T-helper 17 cell (primary cell): Measurements from ENCODE around the gene ANAPC2. TPM values are rescaled to one million over a fixed set of nuclear protein-coding genes. Genes with fewer than 3 reads are reported as not detected.

Experiments used
- ATAC-seq: fragments of 150-1000 bp; cut with Tn5 transposase; 2 replicates; pipeline ENCODE4 v1.10.0; 2021; ENCODE audit warnings: mild to moderate bottlenecking, moderate library complexity
- DNase-seq, 3 donors: peaks; one replicate each; pipeline versions ENCODE4 v3.0.0 to v3.0.0-alpha.2; 2020 to 2021
- H3K9me3 ChIP-seq: one replicate; pipeline ENCODE4 v1.7.0; 2013; ENCODE audit warnings: low read length, mild to moderate bottlenecking; ENCODE audit not compliant: control insufficient read depth, poor library complexity, severe bottlenecking
- H3K27ac Mint-ChIP-seq: one replicate; pipeline ENCODE4 v1.8.0; 2022; ENCODE audit warnings: mild to moderate bottlenecking, moderate library complexity, mixed read lengths
- H3K27me3 Mint-ChIP-seq: one replicate; pipeline ENCODE4 v1.8.0; 2022; ENCODE audit warnings: mixed read lengths
- H3K36me3 Mint-ChIP-seq: one replicate; pipeline ENCODE4 v1.8.0; 2022; ENCODE audit warnings: low read depth, mixed read lengths
- H3K4me1 Mint-ChIP-seq: one replicate; pipeline ENCODE4 v1.8.0; 2022; ENCODE audit warnings: mild to moderate bottlenecking, mixed read lengths
- H3K4me3 Mint-ChIP-seq: one replicate; pipeline ENCODE4 v1.8.0; 2022; ENCODE audit warnings: mild to moderate bottlenecking, moderate library complexity, mixed read lengths
- total RNA-seq, 4 donors: library from RNA in 2 of 4; stranded (reverse) in 2 of 4; gene quantifications; one replicate each; pipeline ENCODE4 v1.2.3 and lab custom pipeline; 2022 to 2026

Gene ANAPC2
- total RNA-seq, 2 donors from 2014 or later: 114 to 116 TPM

- Mint-ChIP-seq H3K4me3 (no peak within 1 kb of the TSS), H3K27me3 (peaks cover 15% of the 10 kb centered on the region)
- no peak for ATAC-seq
Measured at GRCh38 chr9:137230705-137231371, 42.5 kb upstream of the ANAPC2 start, which contains the start of gene SLC34A3. Gene SLC34A3, plus strand, starts transcription at chr9:137230901. Its CDS starts 802 bp downstream, at chr9:137231703.

DNA sequence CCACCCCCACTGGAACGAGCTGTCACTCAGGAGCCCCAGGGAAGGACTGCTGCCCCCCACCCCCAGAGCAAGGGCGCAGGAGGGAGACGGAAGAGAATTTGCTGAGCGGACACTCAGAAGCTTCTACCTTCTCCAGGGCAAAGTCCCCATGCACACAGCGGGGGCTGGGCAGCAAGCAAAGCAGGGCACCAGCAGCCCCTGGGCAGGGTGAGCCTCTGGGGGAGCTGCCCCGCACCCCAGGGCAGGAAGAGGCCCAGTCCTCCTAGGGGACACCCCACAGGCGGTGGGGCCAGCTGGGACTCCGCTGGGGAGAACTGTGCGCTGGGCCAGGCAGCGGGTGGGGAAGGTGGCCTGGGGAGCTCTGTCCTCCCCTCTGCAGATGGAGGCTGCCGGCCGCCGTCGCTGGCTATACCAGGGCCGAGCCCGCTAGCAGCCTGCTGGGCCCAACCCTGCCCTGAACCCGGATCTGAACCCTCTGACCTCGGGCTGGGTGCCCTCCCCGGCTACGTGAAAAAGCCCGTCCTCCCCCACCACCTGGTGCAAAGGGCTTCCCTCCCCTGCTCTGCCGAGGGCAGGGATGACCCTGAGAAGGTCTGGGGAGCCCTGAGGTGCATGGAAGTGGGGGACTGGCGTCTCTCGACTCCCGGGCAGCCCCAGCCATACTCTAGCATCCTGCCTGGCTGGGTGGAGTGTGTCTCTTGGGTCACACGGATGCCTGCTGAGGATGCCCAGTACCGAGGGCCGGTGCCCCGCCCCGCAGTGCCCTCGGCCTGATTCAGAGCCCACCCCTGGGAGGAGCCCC, 41.7 kb upstream of the ANAPC2 start:
- Mint-ChIP-seq H3K36me3 (peaks cover 2% of the 10 kb centered on the region), H3K4me3 (no peak overlapping the region), H3K27me3 (peaks cover 12% of the 10 kb centered on the region), H3K27ac (no peak overlapping the region), H3K4me1 (peaks cover 4% of the 10 kb centered on the region)
- ATAC-seq (no peak), DNase-seq (no peak)
- no peaks in the 10 kb centered on the region for H3K9me3 ChIP-seq

More at GRCh38 chr9:137230705-137231371, 42.5 kb upstream of the ANAPC2 start, which contains the start of gene SLC34A3:
- H3K4me1 Mint-ChIP-seq: peaks cover 4% of the 10 kb centered on the region
- no peak for DNase-seq
- H3K36me3 Mint-ChIP-seq: peaks cover 2% of the 10 kb centered on the region
- no peaks in the 10 kb centered on the region for H3K9me3 ChIP-seq
- H3K27ac Mint-ChIP-seq: no peak within 1 kb of the TSS

DNA sequence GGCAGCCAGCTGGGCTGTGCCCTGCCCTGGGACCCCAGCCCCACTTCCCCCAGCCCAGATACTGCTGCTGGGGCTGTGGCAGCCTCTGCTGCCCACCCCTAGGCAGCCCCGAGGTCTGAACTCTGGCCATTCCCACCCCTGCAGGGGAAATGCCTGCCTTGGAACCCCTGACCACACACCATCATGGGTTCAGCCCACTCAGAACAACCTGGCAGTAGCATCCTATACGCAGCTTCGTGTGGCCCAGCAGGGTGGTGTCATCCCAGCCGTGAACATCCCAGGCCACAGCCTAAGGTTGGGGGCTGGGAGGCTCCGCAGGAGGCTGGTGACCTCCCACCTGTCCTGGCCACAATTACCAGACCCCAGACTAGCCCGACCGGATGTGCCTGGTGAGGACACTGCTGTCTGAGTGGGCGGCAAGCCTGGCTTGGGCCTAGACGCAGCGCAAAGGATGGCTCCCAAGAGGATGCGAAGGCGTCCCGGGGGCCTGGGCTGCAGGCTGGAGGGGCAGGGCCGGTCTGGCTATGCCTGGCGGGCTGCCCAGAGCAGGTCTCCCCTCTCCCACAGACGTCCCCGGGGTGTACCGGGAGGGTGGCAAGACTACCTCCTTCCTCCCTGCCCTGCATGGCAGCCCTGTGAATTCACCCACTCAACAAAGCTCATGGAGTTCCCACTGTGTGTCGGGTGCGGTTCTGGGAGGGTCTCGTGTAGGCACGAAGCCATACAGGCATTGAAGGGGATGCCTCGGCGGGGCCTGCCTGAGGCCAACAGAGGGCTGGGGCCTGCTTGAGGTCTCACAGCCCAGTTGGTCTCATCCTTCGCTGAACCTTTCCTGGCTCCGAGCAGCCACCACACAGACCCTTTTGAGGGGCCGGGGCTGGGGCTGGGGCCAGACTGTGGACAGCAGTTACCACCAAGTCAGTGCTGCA, 40.9 kb upstream of the ANAPC2 start:
- ATAC-seq (no peak), DNase-seq (no peak)
- peaks cover 4% of the 10 kb centered on the region for H3K4me1 Mint-ChIP-seq
- peaks cover 6% of the 10 kb centered on the region for H3K27me3 Mint-ChIP-seq
- H3K36me3 Mint-ChIP-seq: peaks cover 2% of the 10 kb centered on the region
- H3K4me3 Mint-ChIP-seq: no peak overlapping the region
- no peak overlapping the region for H3K27ac Mint-ChIP-seq
- no peaks in the 10 kb centered on the region for H3K9me3 ChIP-seq

GRCh38 chr9:137228506-137228967, 40.2 kb upstream of the ANAPC2 start:
- H3K9me3 ChIP-seq: no peaks in the 10 kb centered on the region
- ATAC-seq (no peak), DNase-seq (no peak)
- Mint-ChIP-seq H3K36me3 (peaks cover 2% of the 10 kb centered on the region), H3K27me3 (peaks cover 6% of the 10 kb centered on the region), H3K27ac (no peak overlapping the region), H3K4me1 (peaks cover 4% of the 10 kb centered on the region), H3K4me3 (no peak overlapping the region)

DNA sequence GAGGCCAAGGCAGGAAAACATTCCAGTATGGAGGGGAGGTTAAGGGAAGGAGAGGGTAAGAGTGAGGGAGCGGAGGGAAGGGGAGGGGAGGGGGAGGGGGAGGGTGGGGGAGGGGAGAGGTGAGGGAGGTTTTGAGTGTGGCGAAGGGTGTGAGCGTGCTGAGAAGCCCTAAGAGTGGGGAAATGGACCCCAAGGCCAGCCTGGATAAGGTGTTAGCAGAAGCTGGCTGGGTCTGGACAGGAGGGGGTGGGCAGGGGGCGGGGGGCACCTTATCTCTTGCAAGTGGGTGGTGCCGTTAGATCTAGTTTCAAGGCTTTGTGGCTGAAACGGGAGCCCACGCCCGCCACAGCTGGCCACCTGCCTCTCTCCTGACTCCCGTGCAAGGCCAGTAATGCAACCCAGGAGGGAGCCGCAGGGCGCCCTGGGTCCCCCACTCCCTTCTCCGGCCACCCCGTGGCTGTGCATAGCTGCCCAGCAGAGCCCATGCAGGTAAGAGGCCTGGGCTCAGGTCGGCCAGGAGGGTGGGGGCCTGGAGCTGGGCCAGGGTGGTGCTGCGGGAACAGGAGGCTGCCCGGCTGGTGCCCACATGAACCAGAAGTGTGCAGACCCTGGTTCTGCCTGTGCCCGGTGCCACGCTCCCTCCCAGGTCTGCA, 39.6 kb upstream of the ANAPC2 start:
- DNase-seq (no peak), ATAC-seq (no peak)

DNA sequence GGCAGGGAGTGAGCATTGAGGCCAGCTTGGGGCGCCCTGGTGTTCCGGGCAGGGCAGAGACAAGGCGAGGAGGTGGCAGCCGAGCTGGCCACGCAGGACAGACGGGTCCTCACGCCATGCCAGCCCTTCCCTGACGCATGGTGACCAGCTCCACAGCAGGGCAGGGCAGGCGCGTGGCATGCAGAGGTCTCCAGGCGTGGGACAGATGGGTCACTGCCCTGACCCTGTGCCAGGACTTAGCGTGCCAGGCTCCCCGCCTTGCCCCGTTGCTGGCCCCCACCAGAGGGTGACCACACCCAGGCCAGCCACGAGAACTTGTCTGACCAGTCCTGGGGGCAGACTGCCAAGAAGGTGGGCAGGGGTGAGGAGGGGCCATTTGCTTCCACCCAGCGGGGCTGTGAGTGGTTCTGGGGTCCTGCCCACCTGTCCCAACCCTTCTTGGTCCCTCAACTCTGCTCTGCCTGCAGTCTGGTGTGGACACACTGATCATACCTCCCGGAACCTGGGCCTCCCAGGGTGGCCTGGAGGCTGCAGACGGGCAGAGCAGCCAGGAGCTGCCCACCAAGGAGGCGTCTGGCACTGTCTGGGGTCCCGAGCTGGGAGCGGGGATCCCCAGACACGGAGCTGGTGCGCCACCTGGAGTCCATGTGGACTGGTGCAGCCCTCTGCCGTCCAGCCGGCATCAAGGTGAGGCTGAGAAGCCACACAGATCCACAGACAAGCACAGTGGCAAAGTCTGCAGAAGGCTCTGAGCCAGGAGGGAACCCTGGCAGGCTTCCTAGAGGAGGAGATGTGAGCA, 38.9 kb upstream of the ANAPC2 start, which contains the start of gene RNF224:
TSS of gene RNF224 (plus strand) at position 449 of the 799 bp plus-strand sequence. CDS start 834 bp downstream, outside the sequence.
- peaks cover 6% of the 10 kb centered on the region for H3K4me1 Mint-ChIP-seq
- ATAC-seq (peak; percentile 43), DNase-seq (peak; percentile 67 to 75 (median 70))
- H3K36me3 Mint-ChIP-seq: peaks cover 2% of the 10 kb centered on the region
- no peak within 1 kb of the TSS for H3K4me3 Mint-ChIP-seq
- no peak within 1 kb of the TSS for H3K27ac Mint-ChIP-seq
- no peaks in the 10 kb centered on the region for H3K9me3 ChIP-seq
- H3K27me3 Mint-ChIP-seq: peaks cover 6% of the 10 kb centered on the region

More for the DNA sequence above, 39.6 kb upstream of the ANAPC2 start:
- peaks cover 4% of the 10 kb centered on the region for H3K4me1 Mint-ChIP-seq
- no peak overlapping the region for H3K27ac Mint-ChIP-seq
- H3K9me3 ChIP-seq: no peaks in the 10 kb centered on the region
- H3K27me3 Mint-ChIP-seq: peaks cover 6% of the 10 kb centered on the region
- no peak overlapping the region for H3K4me3 Mint-ChIP-seq
- H3K36me3 Mint-ChIP-seq: peaks cover 2% of the 10 kb centered on the region

- Mint-ChIP-seq H3K4me1 (peaks cover 6% of the 10 kb centered on the region), H3K36me3 (peaks cover 2% of the 10 kb centered on the region), H3K27me3 (peaks cover 6% of the 10 kb centered on the region), H3K27ac (no peak overlapping the region), H3K4me3 (no peak overlapping the region)
- no peaks in the 10 kb centered on the region for H3K9me3 ChIP-seq
- no peak for DNase-seq
- no peak for ATAC-seq
Measured at GRCh38 chr9:137226338-137227053, 38.1 kb upstream of the ANAPC2 start.

DNA sequence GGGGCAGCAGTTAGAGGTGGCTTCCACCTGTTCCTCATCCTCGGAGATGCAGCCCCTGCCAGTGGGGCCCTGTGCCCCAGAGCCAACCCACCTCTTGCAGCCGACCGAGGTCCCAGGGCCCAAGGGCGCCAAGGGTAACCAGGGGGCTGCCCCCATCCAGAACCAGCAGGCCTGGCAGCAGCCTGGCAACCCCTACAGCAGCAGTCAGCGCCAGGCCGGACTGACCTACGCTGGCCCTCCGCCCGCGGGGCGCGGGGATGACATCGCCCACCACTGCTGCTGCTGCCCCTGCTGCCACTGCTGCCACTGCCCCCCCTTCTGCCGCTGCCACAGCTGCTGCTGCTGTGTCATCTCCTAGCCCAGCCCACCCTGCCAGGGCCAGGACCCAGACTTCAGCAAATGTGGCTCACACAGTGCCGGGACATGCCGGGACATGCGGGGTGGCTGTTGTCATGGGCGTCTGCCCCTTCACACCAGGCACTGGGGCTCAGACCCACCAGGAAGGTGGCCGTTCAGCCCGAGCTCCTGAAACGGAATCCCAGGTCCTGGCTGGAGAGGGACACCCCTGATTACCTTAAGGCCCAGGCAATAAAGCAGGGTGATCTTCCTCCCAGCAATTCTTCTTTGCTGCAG, 37.5 kb upstream of the ANAPC2 start:
- Mint-ChIP-seq H3K27me3 (peaks cover 6% of the 10 kb centered on the region), H3K27ac (no peak overlapping the region), H3K4me3 (no peak overlapping the region), H3K4me1 (peaks cover 6% of the 10 kb centered on the region), H3K36me3 (peaks cover 2% of the 10 kb centered on the region)
- no peaks in the 10 kb centered on the region for H3K9me3 ChIP-seq
- no peak for DNase-seq
- no peak for ATAC-seq

DNA sequence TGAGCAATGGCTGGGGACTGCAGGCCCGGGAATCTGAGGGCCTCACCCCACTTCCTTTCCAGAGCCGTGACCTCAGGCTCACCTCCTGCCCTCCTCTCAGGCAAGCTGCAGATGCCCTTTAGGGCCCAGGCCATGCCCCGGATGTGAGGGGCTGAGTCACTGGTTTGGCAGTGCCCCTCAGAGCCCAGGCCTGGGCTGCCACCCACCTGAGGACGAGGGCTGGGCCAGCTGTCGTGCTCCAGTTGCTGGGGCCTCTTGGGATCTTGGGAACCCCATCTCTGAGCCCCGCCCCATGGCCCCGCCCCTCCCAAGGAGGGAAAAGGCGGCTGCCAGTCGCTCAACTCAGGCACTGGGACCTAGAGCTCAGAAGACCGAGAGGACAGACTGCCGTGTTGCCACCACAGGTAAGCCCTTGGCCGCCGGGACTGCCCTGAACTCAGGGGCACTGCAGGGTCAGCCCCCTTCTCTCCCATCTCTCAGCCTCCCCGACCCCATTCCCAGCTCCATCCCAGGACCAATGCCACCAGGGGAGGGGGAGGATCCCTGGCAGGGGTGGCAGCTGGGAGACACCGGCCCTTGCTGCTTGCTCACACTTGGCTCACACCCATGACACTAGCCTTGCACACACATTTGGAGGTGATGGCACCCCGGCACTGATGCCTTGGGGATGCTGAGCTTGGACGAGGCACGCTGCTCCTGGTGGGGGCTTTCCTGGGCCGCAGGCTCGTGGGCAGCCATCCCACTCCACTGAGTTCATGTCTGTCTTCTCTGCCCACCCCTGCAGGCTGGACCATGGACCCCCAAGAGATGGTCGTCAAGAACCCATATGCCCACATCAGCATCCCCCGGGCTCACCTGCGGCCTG, 36.7 kb upstream of the ANAPC2 start, which contains the start of gene CYSRT1:
TSS of gene CYSRT1 (plus strand) at position 345 of the 865 bp plus-strand sequence. CDS start at position 793, 448 bp downstream.
- H3K4me1 Mint-ChIP-seq: peaks cover 6% of the 10 kb centered on the region
- H3K4me3 Mint-ChIP-seq: peak within 1 kb of the TSS; percentile 82
- H3K9me3 ChIP-seq: no peaks in the 10 kb centered on the region
- peaks cover 6% of the 10 kb centered on the region for H3K27me3 Mint-ChIP-seq
- DNase-seq (no peak), ATAC-seq (no peak)
- peak within 1 kb of the TSS; percentile 16 for H3K27ac Mint-ChIP-seq
- H3K36me3 Mint-ChIP-seq: peaks cover 2% of the 10 kb centered on the region
